ENCODE results near the gene RPGRIP1L. TPM values are rescaled to one million over a fixed set of nuclear protein-coding genes. Genes with fewer than 3 reads are reported as not detected.

The RPGRIP1L gene
- total and polyA plus RNA-seq, 2 of the 13 experiments (the other 11 are each of a cell fraction or from before 2014, with no cell fraction given) = 5.0 to 13.5 TPM

DNA sequence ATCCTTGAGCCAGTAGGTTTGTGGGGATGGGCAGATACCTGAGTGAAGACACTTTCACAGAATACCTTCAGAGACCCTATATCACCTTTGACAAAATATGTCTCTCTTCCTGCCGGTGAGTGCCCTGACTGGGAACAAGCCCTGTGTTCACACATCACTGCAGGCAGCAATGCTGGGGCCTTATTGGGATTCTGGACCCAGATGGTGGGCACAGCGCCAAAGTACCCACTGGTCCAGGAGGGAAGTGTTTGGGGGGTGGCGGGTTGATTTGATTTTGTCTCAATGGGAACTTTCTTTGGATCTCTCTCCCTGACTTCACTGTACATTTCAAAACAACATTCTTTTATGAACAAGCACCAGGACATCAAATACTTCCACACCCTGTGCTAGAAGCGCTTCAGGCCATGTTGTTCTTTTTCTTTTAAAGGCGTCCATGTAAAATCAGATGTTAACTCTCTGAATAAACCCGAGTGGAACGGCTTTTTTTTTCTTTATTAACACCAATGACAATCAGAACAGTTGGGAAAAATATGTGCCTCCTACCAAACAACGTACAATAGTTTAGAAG is 138.3 kb downstream of the RPGRIP1L start (continued):
- TF ChIP-seq, protein P1, sequence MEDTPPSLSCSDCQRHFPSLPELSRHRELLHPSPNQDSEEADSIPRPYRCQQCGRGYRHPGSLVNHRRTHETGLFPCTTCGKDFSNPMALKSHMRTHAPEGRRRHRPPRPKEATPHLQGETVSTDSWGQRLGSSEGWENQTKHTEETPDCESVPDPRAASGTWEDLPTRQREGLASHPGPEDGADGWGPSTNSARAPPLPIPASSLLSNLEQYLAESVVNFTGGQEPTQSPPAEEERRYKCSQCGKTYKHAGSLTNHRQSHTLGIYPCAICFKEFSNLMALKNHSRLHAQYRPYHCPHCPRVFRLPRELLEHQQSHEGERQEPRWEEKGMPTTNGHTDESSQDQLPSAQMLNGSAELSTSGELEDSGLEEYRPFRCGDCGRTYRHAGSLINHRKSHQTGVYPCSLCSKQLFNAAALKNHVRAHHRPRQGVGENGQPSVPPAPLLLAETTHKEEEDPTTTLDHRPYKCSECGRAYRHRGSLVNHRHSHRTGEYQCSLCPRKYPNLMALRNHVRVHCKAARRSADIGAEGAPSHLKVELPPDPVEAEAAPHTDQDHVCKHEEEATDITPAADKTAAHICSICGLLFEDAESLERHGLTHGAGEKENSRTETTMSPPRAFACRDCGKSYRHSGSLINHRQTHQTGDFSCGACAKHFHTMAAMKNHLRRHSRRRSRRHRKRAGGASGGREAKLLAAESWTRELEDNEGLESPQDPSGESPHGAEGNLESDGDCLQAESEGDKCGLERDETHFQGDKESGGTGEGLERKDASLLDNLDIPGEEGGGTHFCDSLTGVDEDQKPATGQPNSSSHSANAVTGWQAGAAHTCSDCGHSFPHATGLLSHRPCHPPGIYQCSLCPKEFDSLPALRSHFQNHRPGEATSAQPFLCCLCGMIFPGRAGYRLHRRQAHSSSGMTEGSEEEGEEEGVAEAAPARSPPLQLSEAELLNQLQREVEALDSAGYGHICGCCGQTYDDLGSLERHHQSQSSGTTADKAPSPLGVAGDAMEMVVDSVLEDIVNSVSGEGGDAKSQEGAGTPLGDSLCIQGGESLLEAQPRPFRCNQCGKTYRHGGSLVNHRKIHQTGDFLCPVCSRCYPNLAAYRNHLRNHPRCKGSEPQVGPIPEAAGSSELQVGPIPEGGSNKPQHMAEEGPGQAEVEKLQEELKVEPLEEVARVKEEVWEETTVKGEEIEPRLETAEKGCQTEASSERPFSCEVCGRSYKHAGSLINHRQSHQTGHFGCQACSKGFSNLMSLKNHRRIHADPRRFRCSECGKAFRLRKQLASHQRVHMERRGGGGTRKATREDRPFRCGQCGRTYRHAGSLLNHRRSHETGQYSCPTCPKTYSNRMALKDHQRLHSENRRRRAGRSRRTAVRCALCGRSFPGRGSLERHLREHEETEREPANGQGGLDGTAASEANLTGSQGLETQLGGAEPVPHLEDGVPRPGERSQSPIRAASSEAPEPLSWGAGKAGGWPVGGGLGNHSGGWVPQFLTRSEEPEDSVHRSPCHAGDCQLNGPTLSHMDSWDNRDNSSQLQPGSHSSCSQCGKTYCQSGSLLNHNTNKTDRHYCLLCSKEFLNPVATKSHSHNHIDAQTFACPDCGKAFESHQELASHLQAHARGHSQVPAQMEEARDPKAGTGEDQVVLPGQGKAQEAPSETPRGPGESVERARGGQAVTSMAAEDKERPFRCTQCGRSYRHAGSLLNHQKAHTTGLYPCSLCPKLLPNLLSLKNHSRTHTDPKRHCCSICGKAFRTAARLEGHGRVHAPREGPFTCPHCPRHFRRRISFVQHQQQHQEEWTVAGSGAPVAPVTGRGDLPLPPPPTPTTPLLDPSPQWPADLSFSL (CRISPR knock-in tag; IDR thresholded peaks at IDR 0.05) = no peak
- TF ChIP-seq RFX1 (IDR thresholded peaks at IDR 0.05) (no peak), ATRX (CRISPR knock-in tag; IDR thresholded peaks at IDR 0.05; ENCODE audit: borderline replicate concordance) (no peak), RFXAP (CRISPR knock-in tag; IDR thresholded peaks at IDR 0.05; ENCODE audit: borderline replicate concordance) (no peak), KDM5A (IDR thresholded peaks at IDR 0.05; ENCODE audit: borderline replicate concordance, low read length) (no peak), ZNF549 (CRISPR knock-in tag; IDR thresholded peaks at IDR 0.05) (no peak), HMGA1 (CRISPR knock-in tag; conservative IDR thresholded peaks at IDR 0.05) (no peak), GATAD2A (CRISPR knock-in tag; IDR thresholded peaks at IDR 0.05) (no peak)
- TF ChIP-seq, protein P2, sequence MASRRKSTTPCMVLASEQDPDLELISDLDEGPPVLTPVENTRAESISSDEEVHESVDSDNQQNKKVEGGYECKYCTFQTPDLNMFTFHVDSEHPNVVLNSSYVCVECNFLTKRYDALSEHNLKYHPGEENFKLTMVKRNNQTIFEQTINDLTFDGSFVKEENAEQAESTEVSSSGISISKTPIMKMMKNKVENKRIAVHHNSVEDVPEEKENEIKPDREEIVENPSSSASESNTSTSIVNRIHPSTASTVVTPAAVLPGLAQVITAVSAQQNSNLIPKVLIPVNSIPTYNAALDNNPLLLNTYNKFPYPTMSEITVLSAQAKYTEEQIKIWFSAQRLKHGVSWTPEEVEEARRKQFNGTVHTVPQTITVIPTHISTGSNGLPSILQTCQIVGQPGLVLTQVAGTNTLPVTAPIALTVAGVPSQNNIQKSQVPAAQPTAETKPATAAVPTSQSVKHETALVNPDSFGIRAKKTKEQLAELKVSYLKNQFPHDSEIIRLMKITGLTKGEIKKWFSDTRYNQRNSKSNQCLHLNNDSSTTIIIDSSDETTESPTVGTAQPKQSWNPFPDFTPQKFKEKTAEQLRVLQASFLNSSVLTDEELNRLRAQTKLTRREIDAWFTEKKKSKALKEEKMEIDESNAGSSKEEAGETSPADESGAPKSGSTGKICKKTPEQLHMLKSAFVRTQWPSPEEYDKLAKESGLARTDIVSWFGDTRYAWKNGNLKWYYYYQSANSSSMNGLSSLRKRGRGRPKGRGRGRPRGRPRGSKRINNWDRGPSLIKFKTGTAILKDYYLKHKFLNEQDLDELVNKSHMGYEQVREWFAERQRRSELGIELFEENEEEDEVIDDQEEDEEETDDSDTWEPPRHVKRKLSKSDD (CRISPR knock-in tag; IDR thresholded peaks at IDR 0.05; ENCODE audit: low read depth) = no peak
- TF ChIP-seq, protein P3, sequence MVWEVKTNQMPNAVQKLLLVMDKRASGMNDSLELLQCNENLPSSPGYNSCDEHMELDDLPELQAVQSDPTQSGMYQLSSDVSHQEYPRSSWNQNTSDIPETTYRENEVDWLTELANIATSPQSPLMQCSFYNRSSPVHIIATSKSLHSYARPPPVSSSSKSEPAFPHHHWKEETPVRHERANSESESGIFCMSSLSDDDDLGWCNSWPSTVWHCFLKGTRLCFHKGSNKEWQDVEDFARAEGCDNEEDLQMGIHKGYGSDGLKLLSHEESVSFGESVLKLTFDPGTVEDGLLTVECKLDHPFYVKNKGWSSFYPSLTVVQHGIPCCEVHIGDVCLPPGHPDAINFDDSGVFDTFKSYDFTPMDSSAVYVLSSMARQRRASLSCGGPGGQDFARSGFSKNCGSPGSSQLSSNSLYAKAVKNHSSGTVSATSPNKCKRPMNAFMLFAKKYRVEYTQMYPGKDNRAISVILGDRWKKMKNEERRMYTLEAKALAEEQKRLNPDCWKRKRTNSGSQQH (CRISPR knock-in tag; IDR thresholded peaks at IDR 0.05; ENCODE audit: low read depth) = no peak
